NCI-H2227 treated with DMSO at 0.1 percent for 48 hours (cell line): ENCODE data around the gene SLC7A1.

Source experiments
- DNase-seq: peaks from one replicate; lab custom pipeline; 2025; lab: John Stamatoyannopoulos, UW

Gene SLC7A1

GRCh38 chr13:29527916-29528315 is 67.6 kb downstream of the SLC7A1 start:
- no peak for DNase-seq

DNA sequence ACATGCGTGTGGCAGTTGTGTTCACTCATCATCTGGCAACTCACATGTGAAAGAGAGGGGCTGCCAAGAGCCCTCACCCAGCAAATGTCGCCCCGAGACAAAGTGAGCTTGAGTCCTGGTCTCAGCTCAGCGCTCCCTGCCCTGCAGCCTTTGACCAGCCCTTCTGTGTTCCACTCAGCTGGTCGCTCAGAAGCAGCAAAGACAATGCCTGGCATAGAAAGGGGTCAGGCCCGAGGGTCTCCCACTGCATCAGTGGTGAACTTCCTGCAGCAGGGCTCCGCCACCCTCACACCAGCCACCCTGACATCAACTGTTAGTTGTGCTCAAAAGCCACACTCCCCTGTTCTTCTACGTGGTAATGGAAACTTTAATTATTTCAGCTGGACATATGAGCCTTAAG is 68.0 kb downstream of the SLC7A1 start:
- no peak for DNase-seq

DNA sequence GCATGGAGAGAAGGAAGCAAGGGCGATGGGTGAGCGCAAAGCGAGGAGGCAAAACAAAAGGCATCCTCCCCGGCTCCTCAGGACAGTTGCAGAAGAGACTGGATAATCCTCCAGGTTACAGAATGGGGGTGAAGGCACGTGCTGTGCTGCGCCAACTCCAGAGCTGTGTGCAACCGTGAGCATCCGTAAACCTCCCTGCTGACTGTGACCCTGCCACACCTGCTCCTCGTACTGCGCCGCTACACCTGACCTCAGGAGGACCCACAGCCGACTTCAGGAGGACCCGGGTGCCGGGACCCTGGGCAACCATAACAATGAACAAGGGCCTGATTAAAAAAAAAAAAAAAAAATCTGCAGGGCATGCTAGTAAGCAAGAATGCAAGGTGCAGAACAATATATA is 68.7 kb downstream of the SLC7A1 start:
- no peak for DNase-seq

GRCh38 chr13:29525757-29526156 is 69.7 kb downstream of the SLC7A1 start:
- DNase-seq, result no peak

- DNase-seq, result no peak
Observed at GRCh38 chr13:29524641-29525040, 70.8 kb downstream of the SLC7A1 start.

- DNase-seq, result no peak
Observed at GRCh38 chr13:29524176-29524575, 71.3 kb downstream of the SLC7A1 start.

DNA sequence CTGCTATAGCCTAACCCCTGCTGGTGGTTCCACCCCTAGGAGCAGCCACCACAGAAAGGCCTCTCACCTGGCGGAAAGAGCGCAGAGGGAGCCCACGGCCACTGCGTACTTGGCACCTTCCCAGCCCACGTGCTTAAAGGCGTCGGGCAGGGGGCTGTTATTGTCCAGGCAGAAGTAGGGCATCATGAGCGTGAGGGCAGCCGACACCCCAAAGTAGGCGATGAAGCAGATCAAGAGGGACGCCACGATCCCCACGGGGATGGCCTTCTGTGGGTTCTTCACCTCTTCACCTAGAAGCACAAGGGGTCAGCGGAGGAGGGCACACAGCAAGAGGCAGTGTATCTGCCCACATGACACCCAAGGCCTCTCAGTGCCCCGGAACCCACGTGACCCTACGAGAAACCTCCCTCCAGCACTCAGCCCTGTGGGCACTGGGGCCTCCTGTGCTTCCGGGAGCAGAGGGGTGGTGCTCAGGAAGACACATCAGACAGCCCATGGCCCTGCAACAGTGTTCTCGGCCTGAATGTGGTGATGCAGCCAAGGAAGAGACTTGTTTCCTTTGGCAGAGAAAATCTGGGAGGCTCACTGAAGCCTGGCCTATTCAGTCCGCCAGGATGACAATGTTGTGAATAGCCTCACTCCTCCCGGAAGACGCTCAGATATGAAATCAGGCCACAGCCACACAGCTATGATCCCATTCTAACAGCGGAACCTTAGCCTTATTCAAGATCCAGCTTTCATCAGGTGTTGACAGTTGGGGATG is 72.1 kb downstream of the SLC7A1 start:
- DNase-seq, result no peak

- no peak for DNase-seq
Observed at GRCh38 chr13:29522044-29522685, 73.3 kb downstream of the SLC7A1 start.

DNA sequence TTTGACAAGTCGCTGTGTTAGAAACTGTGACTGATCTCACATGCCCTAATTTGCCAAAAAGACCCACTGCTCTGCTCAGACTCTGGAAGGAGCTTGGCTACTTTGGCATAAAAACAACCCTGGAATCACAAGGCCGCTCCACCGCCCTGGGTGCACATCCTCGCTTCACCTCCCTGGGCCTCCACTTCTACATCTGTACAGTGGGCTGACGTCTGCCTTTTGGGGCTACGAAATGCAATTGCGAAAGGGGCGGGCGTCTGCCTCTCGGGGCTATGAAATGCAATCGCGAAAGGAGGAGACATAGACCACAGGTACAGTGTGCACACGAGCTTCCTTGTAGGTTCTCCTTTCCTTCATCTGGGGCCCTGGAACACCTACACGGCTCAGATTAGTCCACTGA is 74.2 kb downstream of the SLC7A1 start:
- DNase-seq, result no peak

DNA sequence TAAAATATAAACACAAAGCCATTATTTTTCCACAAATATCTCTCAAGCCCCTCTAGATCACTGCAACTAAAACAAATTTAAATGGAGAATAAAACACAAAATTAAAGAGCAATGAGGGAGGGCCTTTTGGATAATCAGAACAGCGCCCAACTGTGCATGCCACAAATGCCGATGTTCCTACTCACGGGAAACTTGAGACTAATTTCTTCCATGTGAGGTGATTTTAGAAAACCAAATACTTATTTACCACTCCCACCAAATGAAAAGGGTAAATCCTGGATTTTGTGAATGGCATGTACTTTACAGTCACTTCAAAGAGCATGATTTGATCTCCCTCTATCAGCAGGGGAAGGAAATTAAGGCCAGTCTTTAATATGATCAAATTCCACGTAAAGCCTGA is 74.8 kb downstream of the SLC7A1 start:
- no peak for DNase-seq

DNA sequence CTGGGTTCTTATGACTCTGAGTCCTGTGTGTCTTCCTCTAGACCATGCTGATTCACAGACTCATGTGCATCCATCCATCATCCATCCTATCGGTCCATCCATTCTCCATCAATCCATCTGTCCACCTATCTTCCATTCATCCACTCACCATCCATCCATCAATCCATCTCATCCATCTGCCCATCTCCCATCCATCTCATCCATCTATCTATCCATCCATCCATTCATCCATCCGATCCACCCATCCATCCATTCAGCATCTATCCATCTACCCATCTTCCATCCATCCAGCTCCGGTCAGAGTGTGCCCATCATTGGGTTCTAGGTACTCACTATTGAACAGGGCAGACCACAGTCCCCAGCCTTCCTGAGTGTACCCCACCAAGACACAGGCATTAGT is 75.6 kb downstream of the SLC7A1 start:
- no peak for DNase-seq

DNA sequence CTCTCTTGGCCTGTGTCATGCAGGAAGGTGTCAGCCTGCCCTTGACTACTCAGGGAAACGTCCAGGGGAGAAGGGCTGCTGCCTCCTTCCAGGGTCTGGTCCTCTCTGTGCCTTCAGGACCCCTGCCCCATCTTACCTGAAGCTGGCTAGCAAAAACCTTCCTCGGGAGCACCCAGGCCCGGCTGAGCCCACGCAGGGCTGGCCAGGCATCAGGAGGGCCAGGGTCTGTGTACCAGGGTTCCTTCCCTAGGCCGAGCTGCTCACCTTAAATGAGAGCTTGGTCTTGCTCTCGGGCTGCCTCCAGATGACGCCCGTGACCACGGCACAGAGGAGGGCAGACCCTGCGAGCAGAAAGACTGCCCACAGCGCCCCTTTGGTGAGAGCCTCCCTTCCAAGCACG is 78.6 kb downstream of the SLC7A1 start:
- DNase-seq, result no peak

- DNase-seq, result no peak
Observed at GRCh38 chr13:29516012-29516411, 79.5 kb downstream of the SLC7A1 start.

GRCh38 chr13:29515372-29515771 is 80.1 kb downstream of the SLC7A1 start:
- DNase-seq, result no peak

- DNase-seq, result no peak
Observed at GRCh38 chr13:29514720-29515310, 80.7 kb downstream of the SLC7A1 start.

GRCh38 chr13:29513981-29514719 is 81.3 kb downstream of the SLC7A1 start:
- no peak for DNase-seq

- DNase-seq, result no peak
Observed at GRCh38 chr13:29513002-29513980, 82.2 kb downstream of the SLC7A1 start.

DNA sequence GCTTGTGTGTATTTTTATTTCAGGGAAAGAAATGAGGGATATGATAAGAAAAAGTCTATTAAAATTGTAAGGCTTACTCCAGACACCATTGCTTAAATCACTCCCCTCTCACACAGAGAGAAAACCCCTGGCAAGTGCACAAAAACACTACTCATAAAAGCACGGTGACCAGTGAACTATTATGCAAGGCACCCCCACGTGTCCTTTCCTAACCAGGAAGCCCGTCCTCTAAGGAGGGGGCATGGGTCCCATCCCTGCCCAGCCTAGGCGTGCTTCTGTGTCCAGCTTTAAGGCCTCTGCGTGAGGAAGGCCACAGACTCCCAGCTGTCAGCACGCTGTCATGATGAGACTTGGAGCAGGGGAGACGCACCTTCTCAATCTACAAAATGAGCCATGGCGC is 83.5 kb downstream of the SLC7A1 start:
- DNase-seq, result no peak

GRCh38 chr13:29511106-29511796 is 84.2 kb downstream of the SLC7A1 start:
- no peak for DNase-seq

GRCh38 chr13:29510651-29511084 is 84.8 kb downstream of the SLC7A1 start:
- DNase-seq, result no peak
